Measurements from ENCODE around the gene GAPT. TPM values are rescaled to one million over a fixed set of nuclear protein-coding genes. Genes with fewer than 3 reads are reported as not detected.

The GAPT gene
- total and polyA plus RNA-seq, 10 donors: 19.3 to 56.0 (median 34.2) TPM

- 57 to 78% (median 67%) methylated on average over 2 of the region's 2 CpGs for WGBS, 5 donors
Observed at GRCh38 chr5:58447226-58447625, 44.0 kb upstream of the GAPT start.

GRCh38 chr5:58450018-58450417 is 41.2 kb upstream of the GAPT start:
- Histone ChIP-seq H3K27me3 (replicated peaks in 1 of 7) (no peaks in the 10 kb centered on the region), H3K27ac (peak overlapping the region in 2 of 8 donors; percentile 29 to 45), H3K36me3 (peaks cover 0 to 25% (median 5%) of the 10 kb centered on the region in 6 donors), H3K4me3 (no peak overlapping the region), H3K9me3 (peaks cover 0 to 9% (median 0%) of the 10 kb centered on the region in 8 donors), H3K4me1 (no peaks in the 10 kb centered on the region)
- no peak for DNase-seq
- WGBS, 5 donors: 80 to 92% (median 82%) methylated on average over 3 of the region's 3 CpGs
- intact Hi-C loops (cut with DNase I; ENCODE audit: low total_unique reads): no loop called here
- TF ChIP-seq POLR2A (IDR thresholded peaks at IDR 0.05): no peak
- no peak for TF ChIP-seq CTCF (IDR thresholded peaks at IDR 0.05 in 8 of 11, conservative IDR thresholded peaks at IDR 0.05 in 3 of 11)

More at GRCh38 chr5:58447226-58447625, 44.0 kb upstream of the GAPT start:
- no peaks in the 10 kb centered on the region for H3K36me3 ChIP-seq
- no peak for TF ChIP-seq POLR2AphosphoS5 (IDR thresholded peaks at IDR 0.05)
- no peak for TF ChIP-seq CTCF (IDR thresholded peaks at IDR 0.05 in 8 of 11, conservative IDR thresholded peaks at IDR 0.05 in 3 of 11)
- H3K27me3 ChIP-seq (replicated peaks in 1 of 7): no peaks in the 10 kb centered on the region
- no peak for DNase-seq
- intact Hi-C loops (cut with DNase I; ENCODE audit: low total_unique reads): no loop called here
- H3K4me1 ChIP-seq: no peaks in the 10 kb centered on the region
- no peak overlapping the region for H3K4me3 ChIP-seq
- H3K27ac ChIP-seq: no peak overlapping the region
- H3K9me3 ChIP-seq: peaks cover 0 to 16% (median 2%) of the 10 kb centered on the region in 8 donors

- intact Hi-C loops (cut with DNase I; ENCODE audit: low total_unique reads): no loop called here
- peaks cover 0 to 35% (median 10%) of the 10 kb centered on the region in 6 donors for H3K36me3 ChIP-seq
- H3K9me3 ChIP-seq: peaks cover 0 to 7% (median 0%) of the 10 kb centered on the region in 8 donors
- 53 to 71% (median 64%) methylated on average over 10 of the region's 10 CpGs for WGBS, 5 donors
- DNase-seq: no peak
- no peaks in the 10 kb centered on the region for H3K27me3 ChIP-seq (replicated peaks in 1 of 7)
- no peaks in the 10 kb centered on the region for H3K4me1 ChIP-seq
- peak overlapping the region in 4 of 8 donors; percentile 27 to 45 (median 32) for H3K27ac ChIP-seq
- no peak for TF ChIP-seq POLR2A (IDR thresholded peaks at IDR 0.05)
- no peak for TF ChIP-seq CTCF (IDR thresholded peaks at IDR 0.05 in 8 of 11, conservative IDR thresholded peaks at IDR 0.05 in 3 of 11)
- peak in 1 of 3 donors; percentile 54 for TF ChIP-seq POLR2AphosphoS5 (IDR thresholded peaks at IDR 0.05)
- H3K4me3 ChIP-seq: no peak overlapping the region
Observed at GRCh38 chr5:58450811-58451629, 40.2 kb upstream of the GAPT start.

Measured in spleen (tissue), 11 donors.